K562 (cell line): ENCODE results near the gene IP6K3. TPM values are rescaled to one million over a fixed set of nuclear protein-coding genes. Genes with fewer than 3 reads are reported as not detected.
A peak's percentile ranks its signal among the peaks of the same experiment; 100 is the strongest.

Experiments
- C11orf30 ChIP-seq: fragments of 450-650 bp; IDR thresholded peaks from 2 replicates; pipeline ENCODE4 v1.6.1; 2016; ENCODE audit warnings: low read depth, mild to moderate bottlenecking
- CTBP1 ChIP-seq: fragments of 450-650 bp; IDR thresholded peaks from 2 replicates; pipeline ENCODE4 v1.6.1; 2016; ENCODE audit warnings: borderline replicate concordance
- JUNB ChIP-seq: fragments of 450-650 bp; formaldehyde crosslinking; conservative IDR thresholded peaks from 2 replicates; pipeline ENCODE4 v1.4.0; 2020; ENCODE audit warnings: mild to moderate bottlenecking
- KHSRP ChIP-seq: fragments of 450-650 bp; IDR thresholded peaks from 2 replicates; pipeline ENCODE4 v1.6.1; 2017
- NKRF ChIP-seq: fragments of 450-650 bp; IDR thresholded peaks from 2 replicates; pipeline ENCODE4 v1.6.1; 2016; ENCODE audit warnings: borderline replicate concordance
- TFAP4 ChIP-seq: sonication (generic); formaldehyde crosslinking; IDR thresholded peaks from 2 replicates; pipeline ENCODE4 v1.8.0; 2022; ENCODE audit warnings: missing genetic modification reagents, mild to moderate bottlenecking, moderate library complexity, borderline replicate concordance
- ZC3H4 ChIP-seq: sonication (generic); formaldehyde crosslinking; IDR thresholded peaks from 2 replicates; pipeline ENCODE4 v1.9.0; 2021; ENCODE audit warnings: missing genetic modification reagents, borderline replicate concordance
- ZNF121 ChIP-seq: sonication (generic); formaldehyde crosslinking; conservative IDR thresholded peaks from 2 replicates; pipeline ENCODE4 v1.8.0; 2022; ENCODE audit warnings: missing genetic modification reagents
- ZNF318 ChIP-seq, 2 experiments: fragments of 450-650 bp; IDR thresholded peaks; 2 replicates each; pipeline ENCODE4 v1.6.1; 2016; ENCODE audit warnings: mild to moderate bottlenecking in 2 of 2, borderline replicate concordance in 1 of 2, low read depth in 1 of 2, moderate library complexity in 1 of 2
- polyA plus RNA-seq, 8 experiments: library from polyadenylated mRNA; depleted of rRNA in 4 of 8; stranded (reverse) in 5 of 8; unstranded in 3 of 8; fragments of >200 nt; fragmentation: Nextera tagmentation in 2 of 8; fragmentation: Illumina TruSeq in 1 of 8; extraction: Ambion mirVana in 2 of 8; extraction: Trizol in 1 of 8; gene quantifications; 2 replicates each; pipeline versions ENCODE4 v1.2.1 to v1.2.3, GENCODE V29; 2011 to 2014; ENCODE audit warnings: inconsistent platforms in 1 of 8, missing spikeins in 1 of 8
- total RNA-seq, 7 experiments: library from RNA; depleted of rRNA in 6 of 7; stranded (reverse); fragments of >200 nt in 6 of 7; fragmentation: Illumina TruSeq in 2 of 7; extraction: Trizol in 2 of 7; gene quantifications; 2 replicates each; pipeline versions ENCODE4 v1.2.1 to v1.2.3, GENCODE V29; 2011 to 2021; ENCODE audit warnings: low replicate concordance in 1 of 7
- TF ChIP-seq, protein P1 (sequence below), 2 experiments: fragments of 450-650 bp; IDR thresholded peaks; 2 replicates each; pipeline ENCODE4 v1.6.1; 2016

Gene IP6K3
- total and polyA plus RNA-seq, 9 of the 15 experiments (the other 6 are each of a cell fraction or from before 2014, with no cell fraction given) = not detected

DNA sequence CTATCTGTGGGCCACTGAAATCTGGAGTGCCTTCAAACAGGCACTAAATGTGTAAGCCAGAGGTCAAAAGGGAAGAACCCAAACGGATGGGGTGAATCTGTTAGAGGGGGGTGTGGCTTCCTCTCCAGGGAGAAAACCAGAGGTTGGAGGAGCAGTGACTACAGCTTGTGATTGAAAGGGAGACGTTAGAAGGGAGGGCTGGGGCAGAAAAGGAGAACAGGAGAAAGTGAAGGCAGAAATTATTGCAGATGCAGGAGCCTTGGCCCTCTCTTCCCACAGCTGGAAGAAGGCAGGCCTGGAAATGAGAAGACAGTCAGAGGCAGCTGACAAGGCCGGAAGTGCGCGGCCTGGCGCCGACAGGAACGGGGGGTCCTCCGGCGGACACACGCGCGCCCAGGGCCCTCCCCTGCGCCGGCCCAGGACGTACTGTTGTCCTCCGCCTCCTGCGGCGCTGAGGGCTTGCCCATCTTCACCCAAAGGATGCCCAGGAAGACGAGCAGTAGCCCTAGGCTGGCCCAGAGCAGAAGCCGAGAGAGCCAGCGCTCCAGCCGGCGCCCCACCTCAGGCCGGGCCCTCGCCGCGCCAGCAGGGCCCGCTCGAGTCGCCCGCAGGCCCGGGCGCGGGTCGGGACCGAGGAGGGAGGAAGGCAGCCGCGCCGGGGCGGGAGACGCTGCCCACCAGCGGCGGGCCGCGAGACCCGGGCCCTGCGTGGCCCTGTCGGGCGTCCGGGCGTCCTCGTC, 41.4 kb upstream of the IP6K3 start (continued):
- TF ChIP-seq ZNF318 (IDR thresholded peaks at IDR 0.05; ENCODE audit: borderline replicate concordance in 1 of 2, low read depth in 1 of 2) (no peak), C11orf30 (0 out of 2 replicates have a peak, but pooled peaks have one; percentile 22), CTBP1 (no peak), ZC3H4 (0 out of 2 replicates have a peak, but pooled peaks have one; percentile 16), KHSRP (no peak), JUNB (CRISPR knock-in tag) (no peak), ZNF121 (CRISPR knock-in tag) (no peak), NKRF (peak; percentile 82), TFAP4 (CRISPR knock-in tag) (peak; percentile 90)
- TF ChIP-seq, protein P1, sequence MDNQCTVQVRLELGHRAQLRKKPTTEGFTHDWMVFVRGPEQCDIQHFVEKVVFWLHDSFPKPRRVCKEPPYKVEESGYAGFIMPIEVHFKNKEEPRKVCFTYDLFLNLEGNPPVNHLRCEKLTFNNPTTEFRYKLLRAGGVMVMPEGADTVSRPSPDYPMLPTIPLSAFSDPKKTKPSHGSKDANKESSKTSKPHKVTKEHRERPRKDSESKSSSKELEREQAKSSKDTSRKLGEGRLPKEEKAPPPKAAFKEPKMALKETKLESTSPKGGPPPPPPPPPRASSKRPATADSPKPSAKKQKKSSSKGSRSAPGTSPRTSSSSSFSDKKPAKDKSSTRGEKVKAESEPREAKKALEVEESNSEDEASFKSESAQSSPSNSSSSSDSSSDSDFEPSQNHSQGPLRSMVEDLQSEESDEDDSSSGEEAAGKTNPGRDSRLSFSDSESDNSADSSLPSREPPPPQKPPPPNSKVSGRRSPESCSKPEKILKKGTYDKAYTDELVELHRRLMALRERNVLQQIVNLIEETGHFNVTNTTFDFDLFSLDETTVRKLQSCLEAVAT (IDR thresholded peaks at IDR 0.05) = no peak
